Measurements from ENCODE around the gene PRL. TPM values are rescaled to one million over a fixed set of nuclear protein-coding genes. Genes with fewer than 3 reads are reported as not detected.
A peak's percentile ranks its signal among the peaks of the same experiment; 100 is the strongest.

PRL gene
- total RNA-seq, 1 donor from 2014 or later = not detected

- TF ChIP-seq CTCF (IDR thresholded peaks at IDR 0.05) = no peak
- Mint-ChIP-seq H3K4me1 (ENCODE audit: unreplicated experiment) (peaks cover 45% of the 10 kb centered on the region), H3K27me3 (ENCODE audit: unreplicated experiment) (no peaks in the 10 kb centered on the region), H3K36me3 (ENCODE audit: unreplicated experiment) (no peaks in the 10 kb centered on the region), H3K9me3 (ENCODE audit: unreplicated experiment) (no peaks in the 10 kb centered on the region), H3K4me3 (ENCODE audit: unreplicated experiment) (no peak overlapping the region), H3K27ac (ENCODE audit: unreplicated experiment) (peak overlapping the region; percentile 85)
- no peak for DNase-seq (ENCODE audit: extremely low spot score, unreplicated experiment)
These were observed 47.0 kb downstream of the PRL start for GRCh38 chr6:22249711-22250350.

GRCh38 chr6:22248513-22249308, 48.1 kb downstream of the PRL start:
- no peak for TF ChIP-seq CTCF (IDR thresholded peaks at IDR 0.05)
- no peak for DNase-seq (ENCODE audit: extremely low spot score, unreplicated experiment)
- peaks cover 45% of the 10 kb centered on the region for H3K4me1 Mint-ChIP-seq (ENCODE audit: unreplicated experiment)

GRCh38 chr6:22247916-22248482, 48.8 kb downstream of the PRL start:
- Mint-ChIP-seq H3K4me1 (ENCODE audit: unreplicated experiment) (peaks cover 45% of the 10 kb centered on the region), H3K9me3 (ENCODE audit: unreplicated experiment) (peaks cover 9% of the 10 kb centered on the region), H3K4me3 (ENCODE audit: unreplicated experiment) (no peak overlapping the region), H3K36me3 (ENCODE audit: unreplicated experiment) (peaks cover 3% of the 10 kb centered on the region), H3K27ac (ENCODE audit: unreplicated experiment) (peak overlapping the region; percentile 56), H3K27me3 (ENCODE audit: unreplicated experiment) (no peaks in the 10 kb centered on the region)
- no peak for DNase-seq (ENCODE audit: extremely low spot score, unreplicated experiment)
- no peak for TF ChIP-seq CTCF (IDR thresholded peaks at IDR 0.05)

More at GRCh38 chr6:22248513-22249308, 48.1 kb downstream of the PRL start:
- H3K4me3 Mint-ChIP-seq (ENCODE audit: unreplicated experiment) = peak overlapping the region; percentile 43
- no peaks in the 10 kb centered on the region for H3K27me3 Mint-ChIP-seq (ENCODE audit: unreplicated experiment)
- H3K36me3 Mint-ChIP-seq (ENCODE audit: unreplicated experiment) = no peaks in the 10 kb centered on the region
- peak overlapping the region; percentile 85 for H3K27ac Mint-ChIP-seq (ENCODE audit: unreplicated experiment)
- H3K9me3 Mint-ChIP-seq (ENCODE audit: unreplicated experiment) = peaks cover 3% of the 10 kb centered on the region

GRCh38 chr6:22240025-22240424, 56.8 kb downstream of the PRL start:
- no peaks in the 10 kb centered on the region for H3K27me3 Mint-ChIP-seq (ENCODE audit: unreplicated experiment)
- DNase-seq (ENCODE audit: extremely low spot score, unreplicated experiment) = no peak
- no peak overlapping the region for H3K4me3 Mint-ChIP-seq (ENCODE audit: unreplicated experiment)
- peaks cover 10% of the 10 kb centered on the region for H3K4me1 Mint-ChIP-seq (ENCODE audit: unreplicated experiment)
- TF ChIP-seq CTCF (IDR thresholded peaks at IDR 0.05) = no peak
- peaks cover 17% of the 10 kb centered on the region for H3K9me3 Mint-ChIP-seq (ENCODE audit: unreplicated experiment)
- H3K36me3 Mint-ChIP-seq (ENCODE audit: unreplicated experiment) = peaks cover 7% of the 10 kb centered on the region
- H3K27ac Mint-ChIP-seq (ENCODE audit: unreplicated experiment) = no peak overlapping the region
